Inferior parietal cortex (tissue), 1 donor: ENCODE results near the gene KCNQ5.
A peak's percentile ranks its signal among the peaks of the same experiment; 100 is the strongest.
"Not testable (repeated sequence)": the region's sequence is repeated elsewhere in the genome, so short reads cannot be mapped to it uniquely, and the experiment has no call there.

Source experiments
- DNase-seq: peaks from one replicate; pipeline ENCODE4 v3.0.0-alpha.2; 2016; ENCODE audit errors: extremely low spot score

KCNQ5 gene

DNA sequence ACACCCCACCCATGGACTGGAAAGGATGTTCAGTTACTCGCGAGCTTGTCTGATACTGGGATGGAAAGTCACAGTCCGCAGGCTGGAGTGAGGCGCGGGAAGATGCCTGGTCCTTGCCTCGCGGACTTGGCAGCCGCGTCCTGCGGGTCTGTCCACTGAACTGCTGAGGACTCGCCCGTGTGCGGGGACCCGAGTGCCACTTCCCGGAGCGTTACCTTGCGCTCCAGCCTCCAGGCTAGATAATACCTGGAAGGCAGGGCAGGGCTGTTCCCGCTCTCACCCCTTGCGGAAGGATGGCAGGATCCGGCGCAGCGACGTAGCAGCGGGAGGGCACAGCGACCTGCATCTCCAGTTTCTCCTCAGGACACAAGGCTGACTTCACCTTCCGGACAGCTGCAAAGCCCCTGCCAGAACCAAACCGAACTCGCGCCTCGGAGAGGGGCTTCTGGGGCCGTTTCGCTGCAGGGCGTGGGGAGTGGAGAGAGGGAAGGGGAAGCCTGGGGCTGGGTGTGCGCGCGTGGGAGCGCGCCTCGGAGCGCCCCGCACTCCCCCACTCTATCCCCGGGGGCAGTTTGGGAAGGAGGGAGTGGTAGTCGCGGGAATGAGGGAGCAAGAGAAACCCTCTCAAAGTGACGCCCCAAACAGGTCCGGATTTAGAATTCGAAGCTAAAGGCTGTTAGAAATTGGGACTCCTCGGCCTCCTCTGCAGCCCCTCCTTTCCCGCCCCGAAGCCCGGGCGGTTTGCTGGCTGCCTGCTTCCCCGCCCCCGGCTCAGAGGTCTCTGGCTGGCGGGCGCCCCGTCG is at the start of gene KCNQ5:
Gene KCNQ5 (plus strand): TSS at position 774 of the 803 bp plus-strand sequence.
- DNase-seq = no peak

DNA sequence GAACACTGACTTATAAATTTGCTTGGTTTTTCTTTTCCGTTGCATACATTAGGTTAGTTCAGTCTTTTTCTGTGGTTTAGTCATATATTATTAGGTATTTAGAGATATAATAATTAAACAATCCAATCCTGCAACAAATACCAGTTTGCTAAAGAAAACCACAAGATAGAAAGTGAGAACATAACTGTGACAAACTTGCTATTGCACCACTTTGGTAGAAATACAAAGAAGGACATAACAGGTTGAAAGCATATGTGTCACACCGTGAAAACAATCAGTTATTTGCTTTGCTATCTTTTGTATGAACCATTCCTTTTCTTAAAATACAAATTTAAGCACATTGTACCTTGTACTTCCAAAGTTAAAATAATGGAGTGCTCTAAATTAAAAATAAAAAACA is 42.0 kb upstream of the KCNQ5 start:
- no peak for DNase-seq

DNA sequence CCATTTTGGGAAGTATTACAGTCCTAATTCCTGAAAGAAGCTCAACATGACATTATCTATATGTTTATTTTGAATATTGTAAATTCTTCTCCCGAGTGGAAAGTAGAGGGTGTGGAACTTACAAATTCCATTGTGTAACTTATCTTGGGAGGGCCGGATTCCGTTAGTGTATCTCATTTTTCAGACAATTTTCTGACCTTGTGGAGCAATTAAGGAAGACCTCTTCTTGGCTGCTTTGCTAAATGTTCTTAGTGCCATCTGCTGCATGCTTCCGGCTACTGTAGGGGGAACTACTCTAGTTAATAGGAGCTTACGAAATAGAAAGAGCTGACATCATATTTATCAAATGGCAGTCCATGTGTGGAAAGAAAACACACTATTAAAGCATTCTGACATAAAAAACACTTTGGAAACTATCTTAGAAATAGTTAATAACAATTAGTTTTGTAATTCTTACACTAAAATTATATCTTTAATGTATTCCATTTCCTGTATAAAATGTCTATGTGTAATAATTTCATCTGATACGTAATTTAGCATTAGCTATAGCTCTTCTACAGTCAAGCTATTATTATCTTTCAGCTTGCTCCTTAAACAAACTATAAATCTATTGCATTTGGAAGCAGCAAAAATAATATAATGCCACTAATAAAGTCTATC is 41.5 kb upstream of the KCNQ5 start:
- peak; percentile 69 for DNase-seq

DNA sequence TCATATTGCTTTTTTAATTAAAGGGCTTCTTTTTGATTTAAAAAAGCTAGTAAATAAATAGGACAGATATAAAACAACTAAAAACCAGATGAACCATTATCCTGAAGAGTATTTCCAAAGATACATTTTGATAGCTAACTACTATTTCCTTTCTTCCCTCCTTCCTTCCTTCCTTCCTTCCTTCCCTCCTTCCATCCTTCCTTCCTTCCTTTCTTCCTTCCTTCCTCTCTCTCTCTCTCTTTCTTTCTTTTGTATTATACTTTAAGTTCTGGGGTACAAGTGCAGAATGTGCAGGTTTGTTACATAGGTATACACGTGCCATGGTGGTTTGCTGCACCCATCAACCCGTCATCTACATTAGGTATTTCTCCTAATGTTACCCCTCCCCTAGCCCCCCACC is 40.9 kb upstream of the KCNQ5 start:
- not testable (repeated sequence) for DNase-seq

DNA sequence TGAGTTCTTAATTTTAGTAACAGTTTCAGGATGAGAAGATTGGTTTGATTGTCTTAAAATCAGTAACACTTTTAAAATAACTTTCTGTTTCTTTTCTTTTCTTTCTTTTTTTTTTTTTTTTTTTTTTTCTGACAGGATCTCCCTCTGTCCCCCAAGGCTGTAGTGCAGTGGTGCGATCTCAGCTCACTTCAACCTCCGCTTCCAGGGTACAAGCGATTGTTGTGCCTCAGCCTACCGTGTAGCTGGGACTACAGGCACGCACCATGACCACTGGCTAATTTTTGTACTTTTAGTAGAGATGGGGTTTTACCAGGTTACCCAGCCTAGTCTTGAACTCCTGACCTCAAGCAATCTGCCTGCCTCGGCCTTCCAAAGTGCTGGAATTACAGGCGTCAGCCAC is 33.7 kb upstream of the KCNQ5 start:
- no peak for DNase-seq

DNA sequence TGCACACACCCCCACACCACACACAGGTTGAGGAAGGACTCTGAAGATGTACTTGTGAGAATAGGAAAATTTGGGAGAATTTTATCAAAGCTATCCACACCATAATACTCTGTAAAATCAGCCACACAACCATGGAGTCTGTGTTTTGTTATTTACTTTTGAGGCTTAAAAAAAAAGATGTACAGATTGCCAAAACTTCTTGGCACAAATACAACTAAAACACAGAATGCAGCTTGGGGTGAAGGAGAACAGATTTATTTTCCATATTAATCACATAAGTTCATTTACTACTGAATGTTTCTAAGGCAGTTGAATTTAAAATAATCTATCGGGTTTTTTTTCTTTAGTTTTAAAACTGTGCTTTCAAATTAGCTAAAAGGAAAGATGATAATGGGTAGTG is 32.8 kb upstream of the KCNQ5 start:
- no peak for DNase-seq

DNA sequence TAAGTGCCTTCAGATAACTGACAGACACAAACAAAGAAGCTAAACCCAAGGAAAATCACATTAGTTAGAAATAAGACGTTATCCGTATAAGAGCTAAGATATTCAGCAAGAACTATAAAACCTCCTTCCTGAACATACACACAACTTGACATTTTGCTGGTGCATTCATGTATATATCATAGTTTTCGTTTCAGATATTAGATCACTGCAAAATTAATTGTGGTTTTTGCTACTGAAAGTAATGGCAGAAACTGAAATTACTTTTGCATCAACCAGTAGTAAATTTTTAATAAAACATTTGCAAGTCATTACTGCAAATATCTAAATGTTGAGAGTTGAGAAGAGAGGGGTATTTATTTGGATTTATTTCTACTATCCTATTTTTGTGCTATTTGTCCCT is 26.1 kb upstream of the KCNQ5 start:
- no peak for DNase-seq

DNA sequence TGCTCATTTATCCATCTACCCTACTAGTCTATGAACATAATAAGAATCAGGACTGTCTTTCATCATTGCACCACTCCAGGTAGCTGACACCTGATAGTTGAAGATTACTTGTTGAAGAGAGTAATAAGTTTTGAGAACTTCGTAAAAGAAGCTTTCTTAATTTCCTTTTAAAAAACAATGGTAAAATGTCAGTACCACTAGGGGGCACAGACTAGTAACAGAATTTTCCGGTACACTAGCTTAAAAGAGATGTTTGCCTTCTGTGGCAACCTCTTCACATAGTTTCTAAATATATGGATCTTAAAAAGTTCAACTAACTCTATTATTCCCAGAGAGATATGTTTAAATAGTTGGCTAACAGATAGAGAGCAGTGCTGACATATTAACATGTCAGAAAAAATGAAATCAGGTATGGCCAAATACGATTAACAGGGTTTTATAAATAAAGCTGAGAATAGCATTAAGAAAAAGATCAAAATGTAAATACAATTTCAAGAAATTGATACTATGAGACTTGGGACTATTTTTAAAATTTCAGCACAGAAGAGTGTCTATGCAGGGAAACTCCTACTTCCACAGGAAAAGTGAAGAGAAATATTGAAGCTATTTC is 5.4 kb upstream of the KCNQ5 start:
- DNase-seq = peak; percentile 70

DNA sequence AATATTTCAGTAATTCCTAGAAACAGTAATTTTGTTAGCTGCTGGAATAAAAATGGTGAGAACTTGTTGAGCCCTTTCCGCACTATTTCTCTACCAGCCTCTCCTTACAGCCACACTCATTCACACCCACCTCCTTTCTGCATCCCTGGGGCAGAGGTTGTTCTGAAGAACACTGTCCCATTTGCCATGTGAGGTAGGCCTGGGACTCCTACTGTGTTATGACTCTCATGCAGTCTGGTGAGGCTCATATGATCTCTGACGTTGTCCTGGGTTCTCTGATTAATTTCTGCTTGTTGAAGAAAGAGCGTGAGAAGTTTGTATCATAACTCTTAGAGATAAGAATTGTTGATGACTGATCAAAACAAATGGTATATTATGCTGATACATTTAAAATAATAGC is 4.1 kb upstream of the KCNQ5 start:
- no peak for DNase-seq

DNA sequence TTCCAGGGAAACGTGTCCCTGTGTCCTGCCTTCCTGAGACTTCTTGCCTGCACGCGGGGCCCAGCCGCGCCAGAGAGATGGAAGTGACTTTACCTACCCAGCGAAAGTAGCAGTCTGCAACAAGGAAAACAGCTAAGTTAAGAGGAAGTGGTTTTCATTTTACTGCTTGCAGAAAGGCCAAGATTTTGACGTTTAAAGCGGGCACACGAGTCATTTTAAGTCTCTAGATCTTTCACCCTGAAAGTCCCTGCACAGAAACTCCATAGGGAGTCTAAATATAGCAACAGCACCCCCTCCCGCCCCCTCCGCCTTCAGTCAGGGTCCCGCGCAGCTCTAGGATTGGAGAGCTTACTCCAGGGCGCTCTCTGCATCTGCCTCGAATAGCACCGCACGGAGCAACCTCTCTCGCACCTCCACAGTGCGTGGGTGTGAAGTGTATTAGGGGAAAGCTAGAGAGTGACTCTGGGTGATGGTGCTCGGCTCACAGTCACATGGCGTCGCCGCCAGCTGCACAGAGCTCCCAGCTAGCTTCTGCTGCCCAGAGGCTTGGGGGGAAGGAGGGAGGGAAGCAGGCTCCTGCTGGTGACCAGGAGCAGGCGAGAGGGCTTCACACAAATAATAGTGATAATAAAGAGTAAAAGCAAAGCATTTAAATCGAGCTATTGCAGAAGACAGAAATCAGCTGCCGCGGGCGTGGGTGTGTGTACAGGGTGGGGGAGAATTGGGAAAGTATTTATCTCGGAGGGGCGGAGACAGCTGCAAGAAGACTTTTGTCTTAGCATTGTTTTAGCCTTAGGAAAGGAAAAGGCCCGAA is 1.8 kb upstream of the KCNQ5 start:
- DNase-seq = peak; percentile 74

DNA sequence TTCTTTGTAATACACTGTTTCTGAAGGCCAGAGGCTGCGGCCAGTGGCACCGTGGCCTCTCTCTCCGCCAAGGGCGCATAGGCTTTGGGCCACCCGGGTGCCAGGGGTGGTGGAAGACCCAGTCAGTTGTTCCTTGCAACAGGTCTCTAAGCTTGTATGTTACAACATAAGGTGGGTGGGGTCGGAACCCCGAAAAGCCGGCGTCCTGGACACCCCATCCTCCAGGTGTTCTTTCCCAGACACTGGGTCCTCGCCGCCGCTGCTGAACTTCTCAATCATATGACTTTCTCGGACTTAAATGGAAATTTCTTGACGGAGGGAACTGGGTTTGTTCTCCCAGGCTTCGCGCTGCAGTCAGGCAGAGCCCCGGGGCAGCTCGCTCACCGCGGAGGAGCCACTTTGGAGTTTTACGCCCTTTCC is 983 bp upstream of the KCNQ5 start:
- peak; percentile 34 for DNase-seq

DNA sequence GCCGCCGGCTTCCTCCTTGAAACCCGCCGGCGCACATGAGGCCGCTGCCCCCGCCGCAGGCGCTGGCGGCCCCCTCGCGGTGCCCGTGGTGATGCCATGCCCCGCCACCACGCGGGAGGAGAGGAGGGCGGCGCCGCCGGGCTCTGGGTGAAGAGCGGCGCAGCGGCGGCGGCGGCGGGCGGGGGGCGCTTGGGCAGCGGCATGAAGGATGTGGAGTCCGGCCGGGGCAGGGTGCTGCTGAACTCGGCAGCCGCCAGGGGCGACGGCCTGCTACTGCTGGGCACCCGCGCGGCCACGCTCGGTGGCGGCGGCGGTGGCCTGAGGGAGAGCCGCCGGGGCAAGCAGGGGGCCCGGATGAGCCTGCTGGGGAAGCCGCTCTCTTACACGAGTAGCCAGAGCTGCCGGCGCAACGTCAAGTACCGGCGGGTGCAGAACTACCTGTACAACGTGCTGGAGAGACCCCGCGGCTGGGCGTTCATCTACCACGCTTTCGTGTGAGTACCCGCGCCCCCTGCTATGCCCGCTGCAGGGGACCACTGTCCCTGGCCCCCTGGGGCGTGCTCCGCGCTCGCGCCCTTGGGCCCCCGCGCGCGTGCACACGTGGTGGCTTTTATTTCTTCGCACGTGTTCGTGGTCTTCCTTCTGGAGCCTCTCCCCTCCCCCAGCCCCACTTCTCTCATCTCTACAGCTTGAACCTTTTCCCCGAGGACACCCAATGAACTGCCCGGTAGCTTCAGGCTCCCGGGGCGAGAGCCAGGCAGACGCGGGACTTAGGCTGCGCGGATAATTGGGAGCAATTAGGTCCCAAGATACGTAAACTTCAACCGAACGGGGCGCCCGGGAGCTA is 453 bp downstream of the KCNQ5 start:
- no peak for DNase-seq

DNA sequence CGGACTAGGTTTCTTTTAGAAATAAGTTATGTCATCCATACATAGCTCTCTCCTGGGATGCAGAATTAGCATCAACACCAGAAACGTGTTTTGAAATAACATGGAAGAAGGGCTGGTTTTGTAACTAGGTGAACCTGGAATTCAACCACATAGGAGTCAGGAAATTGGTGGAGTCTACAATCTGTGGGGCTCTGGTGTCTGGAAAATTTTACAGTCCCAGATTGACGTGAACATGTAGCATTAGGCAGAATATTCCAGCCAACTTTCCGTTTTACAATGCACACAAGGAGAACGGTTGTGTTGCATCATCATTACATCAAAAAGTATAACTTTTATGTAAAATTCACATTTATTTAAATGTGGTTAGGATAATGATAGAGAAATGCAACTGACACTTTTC is 1.9 kb downstream of the KCNQ5 start:
- DNase-seq = no peak

DNA sequence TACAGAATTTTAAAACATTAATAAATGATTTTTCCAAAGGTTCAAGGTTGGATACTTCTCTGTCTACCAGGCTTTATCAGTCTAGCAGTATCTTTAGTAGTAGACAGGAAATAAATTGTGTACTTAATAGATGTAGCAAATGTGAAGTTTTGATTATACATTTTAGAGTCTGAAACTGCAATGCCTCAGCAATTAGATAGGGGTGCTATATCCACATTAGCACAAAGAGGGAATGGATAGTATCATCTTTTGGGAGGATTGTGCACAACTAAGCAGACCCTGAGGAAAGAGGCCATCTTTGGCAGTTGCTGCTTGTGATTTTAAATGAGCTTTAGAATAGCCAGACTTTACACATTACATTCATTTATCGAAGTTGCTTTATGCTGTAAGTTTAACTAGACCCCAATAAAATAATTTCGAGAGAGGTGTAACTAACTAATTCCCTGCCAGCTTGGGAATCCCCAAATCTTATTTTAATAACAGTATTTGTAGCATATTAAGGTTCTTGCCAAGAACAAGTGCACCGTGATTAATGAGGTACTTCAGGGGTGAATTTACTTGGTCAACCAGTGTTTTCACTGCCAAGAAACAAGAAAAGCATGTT is 2.8 kb downstream of the KCNQ5 start:
- peak; percentile 47 for DNase-seq

DNA sequence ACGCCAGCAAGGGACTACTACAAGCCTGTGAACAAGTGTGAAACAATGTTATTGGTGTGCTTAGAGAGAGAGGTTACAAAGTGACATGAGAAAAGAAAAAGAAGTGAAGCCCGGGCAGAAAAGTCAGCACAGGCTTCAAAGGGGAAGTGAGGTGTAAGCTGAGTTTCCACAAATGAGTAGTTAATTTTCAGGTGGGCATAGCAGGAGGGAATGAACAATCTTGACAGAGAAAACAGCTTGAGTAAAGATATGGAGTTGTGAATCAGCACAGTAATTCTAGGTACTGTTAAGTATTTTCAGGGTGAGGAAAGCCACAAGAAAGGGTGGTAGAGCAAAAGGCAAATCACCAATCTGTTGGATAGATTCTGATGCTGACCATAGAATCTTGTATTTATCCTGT is 4.3 kb downstream of the KCNQ5 start:
- DNase-seq = no peak

DNA sequence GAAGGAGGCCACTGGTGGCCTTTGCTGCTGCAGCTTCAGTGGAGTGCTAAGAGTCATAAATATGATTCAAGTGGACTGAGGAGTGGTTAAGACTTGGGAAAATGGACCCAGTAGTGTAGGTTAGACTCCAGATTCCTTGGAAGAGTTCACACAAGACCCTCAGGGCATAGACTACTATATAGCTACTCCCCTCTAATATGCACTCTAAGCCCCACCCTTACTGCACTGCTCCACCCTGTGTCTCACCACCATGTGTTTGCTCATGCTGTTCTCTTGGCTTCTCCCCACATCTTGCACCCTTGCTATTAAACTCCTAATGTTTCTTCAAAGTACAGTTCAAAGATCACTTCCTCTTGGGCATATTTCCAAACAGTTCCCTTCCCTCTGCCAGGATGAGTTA is 5.7 kb downstream of the KCNQ5 start:
- DNase-seq = no peak

DNA sequence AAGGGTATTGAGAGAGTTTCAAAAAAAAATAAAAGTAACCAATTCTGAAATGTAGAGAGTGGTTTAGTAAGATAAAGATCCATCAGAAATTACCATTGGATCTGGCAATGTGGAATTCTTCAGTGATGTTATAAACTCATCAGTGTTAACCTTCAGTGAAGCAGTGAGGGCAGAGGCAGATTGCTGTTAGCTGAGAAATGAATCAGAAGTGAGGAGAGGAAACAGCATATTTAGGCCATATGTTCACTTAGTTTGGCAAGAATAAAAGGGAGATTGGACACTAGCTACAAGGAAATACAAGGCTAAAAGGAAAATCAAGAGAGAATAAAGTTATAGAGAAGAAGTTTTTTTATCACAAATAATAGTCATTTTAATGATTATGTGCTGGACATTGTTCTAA is 9.6 kb downstream of the KCNQ5 start:
- DNase-seq = no peak

DNA sequence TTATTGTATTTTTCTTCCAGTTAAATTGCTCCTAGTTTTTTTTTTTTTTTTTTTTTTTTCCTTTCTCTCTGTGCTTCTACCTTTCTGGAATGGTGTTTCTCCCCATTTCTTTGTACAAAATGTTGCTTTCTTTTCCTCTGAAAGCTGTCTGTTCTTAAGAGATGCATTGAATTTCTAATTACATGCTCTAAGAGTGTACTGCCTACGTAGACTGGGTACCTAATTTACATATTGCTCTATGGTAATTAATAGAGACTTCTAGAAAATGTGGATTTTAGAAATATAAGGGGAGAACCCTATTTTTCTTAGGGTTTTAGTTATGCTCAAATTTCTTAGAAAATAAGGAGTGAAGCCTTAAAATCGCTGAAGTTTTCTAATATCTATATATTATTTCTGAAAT is 13.8 kb downstream of the KCNQ5 start:
- DNase-seq = no peak

DNA sequence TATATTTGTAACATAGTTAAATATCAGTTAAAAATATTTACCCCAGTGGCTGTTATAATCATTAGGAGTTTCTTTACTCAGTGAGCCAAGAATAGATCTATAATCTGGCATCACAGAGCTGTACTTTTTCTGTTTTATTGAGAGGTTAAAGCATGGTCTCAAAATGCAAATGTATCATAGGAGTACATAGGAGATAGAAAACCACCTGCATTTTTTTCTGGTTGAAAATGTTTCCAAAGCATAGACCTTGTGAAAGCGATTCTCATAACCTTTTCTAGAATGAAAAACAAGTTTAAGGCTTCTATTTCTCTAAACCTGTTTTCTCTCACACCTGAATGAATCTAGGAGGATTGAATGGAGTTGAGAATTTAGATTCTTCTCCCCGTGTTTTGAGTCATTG is 14.4 kb downstream of the KCNQ5 start:
- no peak for DNase-seq

DNA sequence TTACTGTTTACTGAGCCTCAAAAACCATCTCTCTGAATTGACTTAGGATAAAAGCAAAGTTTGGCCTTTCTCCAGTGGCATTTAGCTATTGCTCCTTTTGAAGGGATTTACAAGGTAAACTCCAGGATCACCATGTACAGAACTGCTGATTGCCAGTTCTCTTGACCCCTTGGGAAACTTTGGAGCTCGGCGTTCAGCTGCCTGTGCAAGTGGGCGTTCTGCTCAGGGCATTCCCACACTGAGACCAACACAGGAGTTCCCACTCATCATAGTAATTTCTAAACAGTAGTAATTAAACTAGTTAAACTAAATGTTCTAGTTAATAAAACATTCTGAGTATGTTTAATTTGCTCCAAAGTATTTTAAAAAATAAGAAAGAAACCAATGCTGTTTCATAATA is 14.9 kb downstream of the KCNQ5 start:
- no peak for DNase-seq
